HCT116 (cell line): Measurements from ENCODE around the gene MED13L. TPM values are rescaled to one million over a fixed set of nuclear protein-coding genes. Genes with fewer than 3 reads are reported as not detected.

Experiments used
- ATAC-seq: fragments of 200-7000 bp; cut with Tn5 transposase; 2 replicates; pipeline ENCODE4 v1.9.1; 2020; ENCODE audit warnings: mild to moderate bottlenecking, moderate library complexity
- BruUV-seq: library from RNA; stranded (reverse); fragments of 400-500 nt; replicated peaks from 2 replicates; lab custom pipeline; 2021; lab: Mats Ljungman, UMichigan
- CTCF ChIA-PET: fragments of 300-600 bp; sonication (Branson Sonifier 250); formaldehyde crosslinking; loops from one replicate; lab custom pipeline; 2021; ENCODE audit warnings: antibody characterized with exemption; lab: Charles Lee
- POLR2A ChIA-PET: fragments of 300-600, 350-600 bp; sonication (Branson Sonifier 250); formaldehyde crosslinking; loops from one replicate; lab custom pipeline; 2021; ENCODE audit warnings: antibody characterized with exemption; lab: Charles Lee
- RAD21 ChIA-PET, 2 experiments: fragments of 300-600 bp; sonication (Branson Sonifier 250); formaldehyde crosslinking; loops; one replicate each; lab custom pipeline; 2023; ENCODE audit warnings: low total read pairs in 2 of 2; ENCODE audit not compliant: uncharacterized antibody in 2 of 2, unreplicated experiment in 2 of 2, low non-redundant PET in 1 of 2; lab: Charles Lee
- DNase-seq: peaks from one replicate; pipeline ENCODE4 v3.0.0-alpha.2; 2010; ENCODE audit warnings: low read depth, low spot score
- H2AFZ ChIP-seq: fragments of 200-600 bp; shearing (Covaris generic), sonication (generic); 2 replicates; pipeline ENCODE4 v1.6.1; 2017; ENCODE audit warnings: low read depth, mixed run types, mixed read lengths, antibody characterized with exemption, low read length; ENCODE audit not compliant: poor library complexity, severe bottlenecking
- H3K27ac ChIP-seq: 2 replicates; pipeline ENCODE4 v1.5.1; 2012; ENCODE audit warnings: low read depth, low read length
- H3K27me3 ChIP-seq: fragments of 200-600 bp; sonication (generic); 2 replicates; pipeline ENCODE4 v1.6.1; 2016; ENCODE audit warnings: mixed run types, low read length, mixed read lengths; ENCODE audit not compliant: insufficient read depth
- H3K36me3 ChIP-seq, 2 experiments: fragments of 200-500 bp in 1 of 2; fragments of 200-600 bp in 1 of 2; sonication (Bioruptor generic) in 1 of 2; sonication (generic) in 1 of 2; 2 replicates each; pipeline versions ENCODE4 v1.5.1 to v1.6.1; 2014 to 2016; ENCODE audit warnings: low read length in 2 of 2, inconsistent platforms in 1 of 2, mixed read lengths in 1 of 2, mixed run types in 1 of 2; ENCODE audit not compliant: insufficient read depth in 2 of 2, control insufficient read depth in 1 of 2
- H3K4me1 ChIP-seq, 2 experiments: fragments of 200-600 bp in 1 of 2; sonication (generic) in 1 of 2; 2 replicates each; pipeline versions ENCODE4 v1.5.1 to v1.6.1; 2012 to 2017; ENCODE audit warnings: low read length in 2 of 2, inconsistent platforms in 1 of 2, mild to moderate bottlenecking in 1 of 2, mixed read lengths in 1 of 2, mixed run types in 1 of 2, moderate library complexity in 1 of 2; ENCODE audit not compliant: insufficient read depth in 2 of 2, control insufficient read depth in 1 of 2
- H3K4me2 ChIP-seq: fragments of 200-600 bp; sonication (generic); 2 replicates; pipeline ENCODE4 v1.6.1; 2017; ENCODE audit warnings: mixed run types, low read length, mixed read lengths
- H3K4me3 ChIP-seq, 2 experiments: fragments of 200-600 bp in 1 of 2; sonication (generic) in 1 of 2; replicated peaks in 1 of 2; 2 replicates each; pipeline ENCODE4 v1.5.1; 2011 to 2016; ENCODE audit warnings: low read length in 2 of 2, control low read depth in 1 of 2, low read depth in 1 of 2, mild to moderate bottlenecking in 1 of 2, mixed read lengths in 1 of 2, mixed run types in 1 of 2
- H3K79me2 ChIP-seq: fragments of 200-600 bp; sonication (generic); 2 replicates; pipeline ENCODE4 v1.6.1; 2017; ENCODE audit warnings: mild to moderate bottlenecking, mixed run types, low read length, moderate library complexity, mixed read lengths; ENCODE audit not compliant: insufficient read depth
- H3K9ac ChIP-seq: fragments of 200-600 bp; sonication (generic); 2 replicates; pipeline ENCODE4 v1.6.1; 2016; ENCODE audit warnings: low read length, mixed read lengths
- H3K9me2 ChIP-seq: fragments of 200-600 bp; sonication (generic), shearing (Covaris generic); 2 replicates; pipeline ENCODE4 v1.6.1; 2017; ENCODE audit warnings: mixed run types, mild to moderate bottlenecking, moderate library complexity; ENCODE audit not compliant: insufficient read depth
- H3K9me3 ChIP-seq, 2 experiments: fragments of 200-500 bp in 1 of 2; fragments of 200-600 bp in 1 of 2; sonication (Bioruptor generic) in 1 of 2; sonication (generic) in 1 of 2; 2 replicates each; pipeline ENCODE4 v1.6.1; 2014 to 2017; ENCODE audit warnings: low read length in 2 of 2, mixed read lengths in 2 of 2, inconsistent platforms in 1 of 2, low read depth in 1 of 2, mild to moderate bottlenecking in 1 of 2, mixed run types in 1 of 2, moderate library complexity in 1 of 2; ENCODE audit not compliant: control insufficient read depth in 1 of 2, insufficient read depth in 1 of 2
- H4K20me1 ChIP-seq: fragments of 200-600 bp; sonication (generic), shearing (Covaris generic); 2 replicates; pipeline ENCODE4 v1.6.1; 2017; ENCODE audit warnings: mixed run types, mild to moderate bottlenecking, moderate library complexity; ENCODE audit not compliant: insufficient read depth
- CTCF ChIP-seq, 3 experiments: fragments of 200-600 bp in 1 of 3; sonication (generic) in 1 of 3; IDR thresholded peaks in 2 of 3; conservative IDR thresholded peaks in 1 of 3; 2 replicates each; pipeline ENCODE4 v1.5.1; 2012 to 2017; ENCODE audit warnings: low read depth in 2 of 3, low read length in 2 of 3, antibody characterized with exemption in 1 of 3, borderline replicate concordance in 1 of 3, control low read depth in 1 of 3, mild to moderate bottlenecking in 1 of 3, mixed read lengths in 1 of 3, mixed run types in 1 of 3, moderate library complexity in 1 of 3; ENCODE audit not compliant: insufficient read depth in 1 of 3
- EZH2phosphoT487 ChIP-seq: fragments of 200-600 bp; IDR thresholded peaks from 2 replicates; pipeline ENCODE4 v1.6.1; 2018; ENCODE audit warnings: antibody characterized with exemption, borderline replicate concordance
- POLR2AphosphoS5 ChIP-seq: IDR thresholded peaks from 2 replicates; pipeline ENCODE4 v1.6.1; 2011; ENCODE audit warnings: mild to moderate bottlenecking, low read depth, low read length, moderate library complexity
- RAD21 ChIP-seq: IDR thresholded peaks from 2 replicates; pipeline ENCODE4 v1.6.1; 2012; ENCODE audit warnings: low read depth, mild to moderate bottlenecking
- SRF ChIP-seq: IDR thresholded peaks from 2 replicates; pipeline ENCODE4 v1.6.1; 2012; ENCODE audit warnings: low read depth
- YY1 ChIP-seq: IDR thresholded peaks from 2 replicates; pipeline ENCODE4 v1.6.1; 2011; ENCODE audit warnings: low read length, low read depth, moderate library complexity, mild to moderate bottlenecking; ENCODE audit not compliant: insufficient replicate concordance; ENCODE audit errors: extremely low read depth
- ZNF274 ChIP-seq: fragments of 200-500 bp; sonication (Bioruptor generic); IDR thresholded peaks from 2 replicates; pipeline ENCODE4 v1.6.1; 2014; ENCODE audit warnings: mild to moderate bottlenecking, low read depth, low read length, inconsistent platforms
- intact Hi-C: fragments of 100-400 bp; cut with micrococcal nuclease; formaldehyde crosslinking; loops from 2 replicates; pipeline ENCODE4 v1.10.0; 2022
- total RNA-seq: library from RNA; stranded (reverse); gene quantifications from one replicate; pipeline ENCODE4 v1.2.1, GENCODE V29; 2021; ENCODE audit not compliant: unreplicated experiment

MED13L gene
- total RNA-seq, 1 experiment from 2014 or later, result 176 TPM

- RAD21 ChIA-PET, result no interaction called here
- Histone ChIP-seq H3K36me3 (peaks cover 0 to 7% of the 10 kb centered on the region in 2 experiments; a peak in 1 of 4 replicates), H3K27ac (no peak overlapping the region), H3K9me3 (no peaks in the 10 kb centered on the region), H3K4me1 (peaks cover 0 to 3% of the 10 kb centered on the region in 2 experiments; a peak in 1 of 4 replicates), H3K27me3 (no peaks in the 10 kb centered on the region), H3K79me2 (peaks cover 100% of the 10 kb centered on the region), H3K9me2 (no peaks in the 10 kb centered on the region)
- no peak for TF ChIP-seq EZH2phosphoT487
- no peak for TF ChIP-seq YY1
- TF ChIP-seq POLR2AphosphoS5, result no peak
- no peak for TF ChIP-seq ZNF274
- TF ChIP-seq, all 23 proteins: peak for 0
- DNase-seq (no peak), ATAC-seq (no peak)
- Histone ChIP-seq H4K20me1 (peaks cover 53% of the 10 kb centered on the region), H3K9ac (no peak overlapping the region), H3K4me2 (no peak overlapping the region), H3K4me3 (no peak overlapping the region), H2AFZ (no peak overlapping the region)
- CTCF ChIA-PET, result no interaction called here
- POLR2A ChIA-PET, result no interaction called here
- no TSS peak for BruUV-seq
- intact Hi-C loops, result no loop called here
These were observed 73.3 kb downstream of the MED13L start for GRCh38 chr12:116204169-116204568.

GRCh38 chr12:116202940-116203339 is 74.6 kb downstream of the MED13L start:
- H3K36me3 ChIP-seq, result peaks cover 0 to 7% of the 10 kb centered on the region in 2 experiments; a peak in 1 of 4 replicates
- TF ChIP-seq SRF (no peak), RAD21 (no peak), CTCF (IDR thresholded peaks at IDR 0.05 in 2 of 3, conservative IDR thresholded peaks at IDR 0.05 in 1 of 3; ENCODE audit: borderline replicate concordance in 1 of 3, insufficient read depth in 1 of 3, low read depth in 2 of 3, low read length in 2 of 3) (no peak; a peak in 1 of 6 replicates)
- TF ChIP-seq, all 23 proteins: peak for 0
- RAD21 ChIA-PET, result no interaction called here
- H4K20me1 ChIP-seq, result peaks cover 62% of the 10 kb centered on the region
- no peak overlapping the region for H2AFZ ChIP-seq
- ATAC-seq (no peak), DNase-seq (no peak)
- peaks cover 0 to 7% of the 10 kb centered on the region in 2 experiments; a peak in 1 of 4 replicates for H3K4me1 ChIP-seq
- no peak overlapping the region for H3K27ac ChIP-seq
- no peaks in the 10 kb centered on the region for H3K27me3 ChIP-seq
- intact Hi-C loops, result no loop called here
- H3K79me2 ChIP-seq, result peaks cover 100% of the 10 kb centered on the region
- no peak overlapping the region for H3K9ac ChIP-seq
- no peaks in the 10 kb centered on the region for H3K9me2 ChIP-seq
- H3K9me3 ChIP-seq, result no peaks in the 10 kb centered on the region
- no peak overlapping the region for H3K4me2 ChIP-seq
- POLR2A ChIA-PET, result no interaction called here
- CTCF ChIA-PET, result no interaction called here
- no peak overlapping the region for H3K4me3 ChIP-seq
- no TSS peak for BruUV-seq
